Gastrocnemius medialis (tissue), 4 donors: ENCODE results near the gene WDR91.

ENCODE experiments used
- POLR2A ChIP-seq, 2 donors: fragments of 450-650 bp; IDR thresholded peaks; one replicate each; pipeline ENCODE4 v1.6.1; 2017; ENCODE audit warnings: antibody characterized with exemption in 2 of 2, mild to moderate bottlenecking in 2 of 2, moderate library complexity in 2 of 2
- TF ChIP-seq, protein P1 (sequence below), 5 experiments: fragments of 450-650 bp in 3 of 5; fragments of 200-600 bp in 2 of 5; sonication (generic) in 2 of 5; IDR thresholded peaks in 4 of 5; conservative IDR thresholded peaks in 1 of 5; 1 replicate in 4 of 5; 2 replicates in 1 of 5; pipeline ENCODE4 v1.5.1; 2016 to 2019; ENCODE audit warnings: antibody characterized with exemption in 5 of 5, mild to moderate bottlenecking in 3 of 5, moderate library complexity in 3 of 5

- TF ChIP-seq, protein P1, sequence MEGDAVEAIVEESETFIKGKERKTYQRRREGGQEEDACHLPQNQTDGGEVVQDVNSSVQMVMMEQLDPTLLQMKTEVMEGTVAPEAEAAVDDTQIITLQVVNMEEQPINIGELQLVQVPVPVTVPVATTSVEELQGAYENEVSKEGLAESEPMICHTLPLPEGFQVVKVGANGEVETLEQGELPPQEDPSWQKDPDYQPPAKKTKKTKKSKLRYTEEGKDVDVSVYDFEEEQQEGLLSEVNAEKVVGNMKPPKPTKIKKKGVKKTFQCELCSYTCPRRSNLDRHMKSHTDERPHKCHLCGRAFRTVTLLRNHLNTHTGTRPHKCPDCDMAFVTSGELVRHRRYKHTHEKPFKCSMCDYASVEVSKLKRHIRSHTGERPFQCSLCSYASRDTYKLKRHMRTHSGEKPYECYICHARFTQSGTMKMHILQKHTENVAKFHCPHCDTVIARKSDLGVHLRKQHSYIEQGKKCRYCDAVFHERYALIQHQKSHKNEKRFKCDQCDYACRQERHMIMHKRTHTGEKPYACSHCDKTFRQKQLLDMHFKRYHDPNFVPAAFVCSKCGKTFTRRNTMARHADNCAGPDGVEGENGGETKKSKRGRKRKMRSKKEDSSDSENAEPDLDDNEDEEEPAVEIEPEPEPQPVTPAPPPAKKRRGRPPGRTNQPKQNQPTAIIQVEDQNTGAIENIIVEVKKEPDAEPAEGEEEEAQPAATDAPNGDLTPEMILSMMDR (IDR thresholded peaks at IDR 0.05 in 4 of 5, conservative IDR thresholded peaks at IDR 0.05 in 1 of 5): no peak
- TF ChIP-seq POLR2A (IDR thresholded peaks at IDR 0.05): no peak
Observed at GRCh38 chr7:135175931-135176330, 35.4 kb downstream of the WDR91 start.
